BE2C (cell line): ENCODE results near the gene ADGRF1.

Experiments used
- DNase-seq: peaks from one replicate; pipeline ENCODE4 v3.0.0-alpha.2; 2020
- H3K27me3 ChIP-seq: fragments of 250-450 bp; sonication (Bioruptor Pico); 2 replicates; pipeline ENCODE4 v1.5.1; 2020; ENCODE audit warnings: mild to moderate bottlenecking
- H3K36me3 ChIP-seq: fragments of 250-450 bp; sonication (Bioruptor Pico); 2 replicates; pipeline ENCODE4 v1.5.1; 2020; ENCODE audit warnings: mild to moderate bottlenecking
- H3K4me1 ChIP-seq: fragments of 250-450 bp; sonication (Bioruptor Pico); 2 replicates; pipeline ENCODE4 v1.5.1; 2020
- H3K4me3 ChIP-seq: 2 replicates; pipeline ENCODE4 v1.5.1; 2011; ENCODE audit warnings: low read depth, low read length
- H3K9me3 ChIP-seq: fragments of 250-450 bp; sonication (Bioruptor Pico); 2 replicates; pipeline ENCODE4 v1.5.1; 2020
- TF ChIP-seq, protein P1 (sequence below): IDR thresholded peaks from 2 replicates; pipeline ENCODE4 v1.5.1; 2012; ENCODE audit warnings: mild to moderate bottlenecking, low read depth, low read length

Gene ADGRF1

DNA sequence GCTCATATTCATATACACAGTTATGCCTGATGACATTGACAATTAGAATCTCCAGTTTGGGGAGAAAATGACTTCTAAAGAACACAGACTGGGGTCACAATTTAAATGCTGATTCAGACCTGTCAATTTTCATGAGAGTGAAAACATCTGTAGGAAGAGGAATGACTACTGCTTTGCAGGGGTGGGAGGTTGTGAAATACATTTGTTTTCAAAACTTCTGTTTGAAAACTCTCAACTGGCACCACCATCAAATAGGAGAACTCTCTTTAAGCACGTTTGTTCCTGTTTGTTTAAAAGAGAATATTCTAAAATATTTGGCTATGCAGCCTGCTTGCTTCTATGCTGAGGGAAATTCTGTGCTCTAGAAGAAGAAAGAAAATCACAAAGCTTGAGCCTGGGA, 69.6 kb downstream of the ADGRF1 start:
- no peaks in the 10 kb centered on the region for H3K9me3 ChIP-seq
- TF ChIP-seq, protein P1, sequence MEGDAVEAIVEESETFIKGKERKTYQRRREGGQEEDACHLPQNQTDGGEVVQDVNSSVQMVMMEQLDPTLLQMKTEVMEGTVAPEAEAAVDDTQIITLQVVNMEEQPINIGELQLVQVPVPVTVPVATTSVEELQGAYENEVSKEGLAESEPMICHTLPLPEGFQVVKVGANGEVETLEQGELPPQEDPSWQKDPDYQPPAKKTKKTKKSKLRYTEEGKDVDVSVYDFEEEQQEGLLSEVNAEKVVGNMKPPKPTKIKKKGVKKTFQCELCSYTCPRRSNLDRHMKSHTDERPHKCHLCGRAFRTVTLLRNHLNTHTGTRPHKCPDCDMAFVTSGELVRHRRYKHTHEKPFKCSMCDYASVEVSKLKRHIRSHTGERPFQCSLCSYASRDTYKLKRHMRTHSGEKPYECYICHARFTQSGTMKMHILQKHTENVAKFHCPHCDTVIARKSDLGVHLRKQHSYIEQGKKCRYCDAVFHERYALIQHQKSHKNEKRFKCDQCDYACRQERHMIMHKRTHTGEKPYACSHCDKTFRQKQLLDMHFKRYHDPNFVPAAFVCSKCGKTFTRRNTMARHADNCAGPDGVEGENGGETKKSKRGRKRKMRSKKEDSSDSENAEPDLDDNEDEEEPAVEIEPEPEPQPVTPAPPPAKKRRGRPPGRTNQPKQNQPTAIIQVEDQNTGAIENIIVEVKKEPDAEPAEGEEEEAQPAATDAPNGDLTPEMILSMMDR = no peak
- H3K4me1 ChIP-seq = no peaks in the 10 kb centered on the region
- no peak for DNase-seq
- 0 out of 2 replicates have a peak, but pooled peaks cover 3% of the 10 kb centered on the region for H3K27me3 ChIP-seq
- H3K36me3 ChIP-seq = no peaks in the 10 kb centered on the region
- no peak overlapping the region for H3K4me3 ChIP-seq

GRCh38 chr6:46969206-46969605, 72.9 kb downstream of the ADGRF1 start:
- Histone ChIP-seq H3K9me3 (no peaks in the 10 kb centered on the region), H3K4me1 (no peaks in the 10 kb centered on the region), H3K36me3 (no peaks in the 10 kb centered on the region), H3K4me3 (no peak overlapping the region), H3K27me3 (peaks cover 7% of the 10 kb centered on the region)
- no peak for DNase-seq
- TF ChIP-seq, protein P1 = no peak

GRCh38 chr6:46967826-46968349, 74.2 kb downstream of the ADGRF1 start:
- TF ChIP-seq, protein P1 = no peak
- no peaks in the 10 kb centered on the region for H3K9me3 ChIP-seq
- H3K4me1 ChIP-seq = no peaks in the 10 kb centered on the region

GRCh38 chr6:46964716-46965519, 77.2 kb downstream of the ADGRF1 start:
- DNase-seq = no peak
- Histone ChIP-seq H3K9me3 (no peaks in the 10 kb centered on the region), H3K4me3 (no peak overlapping the region), H3K4me1 (no peaks in the 10 kb centered on the region), H3K36me3 (no peaks in the 10 kb centered on the region), H3K27me3 (peaks cover 7% of the 10 kb centered on the region)
- TF ChIP-seq, protein P1 = no peak

More at GRCh38 chr6:46967826-46968349, 74.2 kb downstream of the ADGRF1 start:
- Histone ChIP-seq H3K36me3 (no peaks in the 10 kb centered on the region), H3K4me3 (no peak overlapping the region), H3K27me3 (peaks cover 11% of the 10 kb centered on the region)
- DNase-seq = no peak

DNA sequence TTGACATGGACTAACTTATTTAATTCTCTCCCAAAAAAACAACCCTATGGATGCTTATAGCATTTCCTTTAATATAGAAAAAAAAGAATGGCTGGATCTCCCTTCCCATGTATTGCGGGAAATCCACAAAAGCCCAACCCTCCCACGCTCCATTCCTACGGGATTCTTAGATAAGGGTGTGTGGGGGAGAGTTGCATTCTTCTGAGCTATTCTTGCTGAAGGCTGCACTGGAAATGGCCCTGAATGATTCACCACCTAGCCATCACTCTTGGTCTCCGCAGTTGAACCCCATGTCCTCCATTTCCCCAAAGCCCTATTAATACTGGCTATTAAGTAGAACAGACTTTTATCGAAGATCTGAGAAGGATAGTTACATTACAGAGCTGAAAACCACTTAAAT, 78.5 kb downstream of the ADGRF1 start:
- H3K27me3 ChIP-seq = peaks cover 7% of the 10 kb centered on the region
- H3K4me3 ChIP-seq = no peak overlapping the region
- no peaks in the 10 kb centered on the region for H3K36me3 ChIP-seq
- H3K4me1 ChIP-seq = no peaks in the 10 kb centered on the region
- no peak for DNase-seq
- TF ChIP-seq, protein P1 = no peak
- H3K9me3 ChIP-seq = no peaks in the 10 kb centered on the region

DNA sequence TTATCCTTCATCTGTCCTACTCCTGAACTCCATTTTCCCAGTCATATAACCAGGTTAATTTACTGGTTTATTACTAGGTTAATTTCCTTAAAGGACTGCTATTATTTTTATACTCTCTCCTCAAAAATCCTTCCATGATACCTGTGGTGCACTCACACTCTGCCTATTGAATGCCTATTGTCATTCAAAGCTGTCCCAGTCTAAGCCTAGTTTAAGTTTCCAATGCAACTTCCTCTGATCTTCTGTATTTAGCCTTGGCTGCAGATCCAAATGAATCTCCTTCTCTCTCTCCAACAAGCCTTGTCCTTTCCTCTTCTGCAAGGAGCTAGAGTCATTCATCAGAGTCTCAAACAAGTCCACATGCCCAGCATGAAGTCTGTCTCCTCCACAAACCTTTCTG, 79.1 kb downstream of the ADGRF1 start:
- no peaks in the 10 kb centered on the region for H3K4me1 ChIP-seq
- peaks cover 7% of the 10 kb centered on the region for H3K27me3 ChIP-seq
- no peaks in the 10 kb centered on the region for H3K9me3 ChIP-seq
- H3K36me3 ChIP-seq = no peaks in the 10 kb centered on the region
- no peak overlapping the region for H3K4me3 ChIP-seq
- DNase-seq = no peak
- TF ChIP-seq, protein P1 = no peak
